ENCODE measurements around the gene ADAM11.
"Not testable (repeated sequence)": the region's sequence is repeated elsewhere in the genome, so short reads cannot be mapped to it uniquely, and the experiment has no call there.

The ADAM11 gene

DNA sequence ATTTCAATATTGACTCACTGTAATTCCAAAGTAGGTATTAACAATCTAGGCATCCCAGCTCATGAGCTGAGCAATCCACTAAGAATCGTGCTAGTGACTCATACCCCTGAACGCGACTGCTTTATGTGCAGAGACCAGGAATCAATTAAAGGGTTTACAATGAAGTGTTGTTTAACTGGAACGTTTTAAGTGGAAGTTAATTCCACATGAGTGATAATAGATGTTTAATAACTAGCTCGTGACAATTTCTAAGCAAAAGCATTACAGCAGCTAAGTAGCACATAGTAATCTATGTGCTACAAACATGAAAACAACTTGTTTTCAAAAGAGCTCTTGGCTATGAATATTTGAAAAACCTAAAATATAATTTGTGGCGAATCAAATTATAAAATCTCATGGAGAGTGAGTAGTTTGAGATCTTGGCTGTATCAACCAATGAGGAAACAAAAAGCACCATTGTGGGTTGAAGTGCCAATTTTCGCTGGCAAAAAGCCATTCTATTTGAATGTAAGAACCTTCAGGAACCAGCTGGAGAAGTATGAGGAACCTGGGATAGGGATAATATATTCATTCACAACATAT is 61.9 kb downstream of the ADAM11 start:
- H3K4me3 ChIP-seq (ENCODE audit: control insufficient read depth, low read depth, low read length) = peak overlapping the region; percentile 7
- TF ChIP-seq, protein P1, sequence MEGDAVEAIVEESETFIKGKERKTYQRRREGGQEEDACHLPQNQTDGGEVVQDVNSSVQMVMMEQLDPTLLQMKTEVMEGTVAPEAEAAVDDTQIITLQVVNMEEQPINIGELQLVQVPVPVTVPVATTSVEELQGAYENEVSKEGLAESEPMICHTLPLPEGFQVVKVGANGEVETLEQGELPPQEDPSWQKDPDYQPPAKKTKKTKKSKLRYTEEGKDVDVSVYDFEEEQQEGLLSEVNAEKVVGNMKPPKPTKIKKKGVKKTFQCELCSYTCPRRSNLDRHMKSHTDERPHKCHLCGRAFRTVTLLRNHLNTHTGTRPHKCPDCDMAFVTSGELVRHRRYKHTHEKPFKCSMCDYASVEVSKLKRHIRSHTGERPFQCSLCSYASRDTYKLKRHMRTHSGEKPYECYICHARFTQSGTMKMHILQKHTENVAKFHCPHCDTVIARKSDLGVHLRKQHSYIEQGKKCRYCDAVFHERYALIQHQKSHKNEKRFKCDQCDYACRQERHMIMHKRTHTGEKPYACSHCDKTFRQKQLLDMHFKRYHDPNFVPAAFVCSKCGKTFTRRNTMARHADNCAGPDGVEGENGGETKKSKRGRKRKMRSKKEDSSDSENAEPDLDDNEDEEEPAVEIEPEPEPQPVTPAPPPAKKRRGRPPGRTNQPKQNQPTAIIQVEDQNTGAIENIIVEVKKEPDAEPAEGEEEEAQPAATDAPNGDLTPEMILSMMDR (conservative IDR thresholded peaks at IDR 0.05; ENCODE audit: control insufficient read depth, insufficient read depth, low read depth, low read length) = no peak
- peak; percentile 91 for DNase-seq (ENCODE audit: low read depth)

DNA sequence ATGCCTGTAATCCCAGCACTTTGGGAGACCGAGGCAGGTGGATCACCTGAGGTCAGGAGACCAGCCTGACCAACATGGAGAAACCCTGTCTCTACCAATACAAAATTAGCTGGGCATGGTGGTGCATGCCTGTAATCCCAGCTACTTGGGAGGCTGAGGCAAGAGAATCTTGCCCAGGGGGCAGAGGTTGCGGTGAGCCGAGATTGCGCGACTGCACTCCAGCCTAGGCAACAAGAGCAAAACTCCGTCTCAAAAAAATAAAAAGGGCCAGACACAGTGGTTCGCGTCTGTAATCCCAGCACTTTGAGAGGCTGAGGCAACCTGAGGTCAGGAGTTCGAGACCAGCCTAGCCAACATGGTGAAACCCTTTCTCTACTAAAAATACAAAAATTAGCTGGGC is 66.4 kb downstream of the ADAM11 start:
- not testable (repeated sequence) for DNase-seq (ENCODE audit: low read depth); H3K4me3 ChIP-seq (ENCODE audit: control insufficient read depth, low read depth, low read length)

DNA sequence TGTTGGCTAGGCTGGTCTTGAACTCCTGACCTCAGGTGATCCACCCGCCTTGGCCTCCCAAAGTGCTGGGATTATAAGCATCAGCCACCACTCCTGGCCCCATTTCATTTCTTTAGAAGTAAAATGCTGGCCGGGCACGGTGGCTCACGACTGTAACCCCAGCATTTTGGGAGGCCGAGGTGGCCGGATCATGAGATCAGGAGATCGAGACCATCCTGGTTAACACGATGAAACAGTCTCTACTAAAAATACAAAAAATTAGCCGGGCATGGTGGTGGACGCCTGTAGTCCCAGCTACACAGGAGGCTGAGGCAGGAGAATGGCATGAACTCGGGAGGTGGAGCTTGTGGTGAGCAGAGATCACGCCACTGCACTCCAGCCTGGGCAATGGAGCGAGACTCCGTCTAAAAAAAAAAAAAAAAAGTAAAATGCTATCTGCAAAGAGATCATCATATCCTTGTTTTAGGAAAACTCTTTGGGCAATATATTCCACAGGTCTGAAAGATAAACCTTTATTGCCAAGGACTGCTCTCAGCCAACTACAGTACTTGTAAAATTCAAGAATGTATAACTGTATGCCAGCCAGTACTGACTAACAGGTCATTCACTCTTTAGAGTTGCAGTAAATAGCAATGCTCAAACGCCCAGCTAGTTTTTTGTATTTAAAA is 67.5 kb downstream of the ADAM11 start:
- no peak for DNase-seq (ENCODE audit: low read depth)
- TF ChIP-seq, protein P1 (conservative IDR thresholded peaks at IDR 0.05; ENCODE audit: control insufficient read depth, insufficient read depth, low read depth, low read length) = no peak

DNA sequence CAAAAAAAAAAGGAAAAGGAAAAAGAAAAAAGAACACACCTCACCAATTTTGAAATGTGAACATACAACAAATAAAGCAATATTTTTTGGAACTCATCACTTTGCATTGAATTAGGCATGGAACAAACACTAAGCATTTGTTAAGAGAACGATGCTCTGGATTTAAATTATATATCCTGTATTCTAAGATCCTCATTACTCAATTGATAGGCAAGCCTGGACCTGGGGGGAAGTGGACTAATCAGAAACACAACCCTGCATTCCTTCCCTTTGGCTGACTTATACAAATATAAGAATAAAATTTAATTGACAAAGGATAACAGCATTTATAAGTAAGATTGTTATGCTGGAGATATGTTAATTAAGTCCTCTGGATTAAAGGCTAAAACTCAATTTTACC is 69.1 kb downstream of the ADAM11 start:
- H3K4me3 ChIP-seq (ENCODE audit: control insufficient read depth, low read depth, low read length) = peak overlapping the region; percentile 90
- TF ChIP-seq, protein P1 (conservative IDR thresholded peaks at IDR 0.05; ENCODE audit: control insufficient read depth, insufficient read depth, low read depth, low read length) = no peak
- DNase-seq (ENCODE audit: low read depth) = no peak

More for the DNA sequence above, 67.5 kb downstream of the ADAM11 start:
- H3K4me3 ChIP-seq (ENCODE audit: control insufficient read depth, low read depth, low read length) = no peak overlapping the region

DNA sequence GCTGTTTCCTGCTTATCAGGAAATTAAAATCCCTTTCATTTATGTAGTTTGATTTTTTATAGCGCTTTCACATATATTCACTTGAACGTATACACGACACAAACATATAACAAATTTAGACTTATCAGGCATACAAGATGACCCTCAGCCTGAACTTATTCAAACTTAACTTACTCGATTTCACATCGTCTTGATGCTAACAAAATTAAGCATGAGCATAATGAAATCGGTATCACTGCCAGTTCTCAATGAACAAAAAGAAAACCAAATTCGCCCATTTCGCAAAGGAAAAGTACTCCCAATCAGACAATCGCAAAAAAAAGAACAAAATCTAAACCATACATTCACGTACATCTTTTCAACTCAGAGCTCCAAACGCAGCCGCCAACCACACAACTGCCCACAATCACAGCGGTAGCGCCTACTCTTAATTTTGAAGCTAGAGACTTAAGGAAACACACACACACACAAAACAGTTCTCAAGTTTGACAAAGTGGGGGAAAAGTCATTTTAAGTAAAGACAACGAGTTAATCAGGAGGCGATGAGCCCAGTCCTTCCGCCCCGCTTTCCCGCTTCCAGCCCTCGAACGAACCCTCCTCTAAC is 70.2 kb downstream of the ADAM11 start:
- TF ChIP-seq, protein P1 (conservative IDR thresholded peaks at IDR 0.05; ENCODE audit: control insufficient read depth, insufficient read depth, low read depth, low read length) = no peak
- peak overlapping the region; percentile 90 for H3K4me3 ChIP-seq (ENCODE audit: control insufficient read depth, low read depth, low read length)
- DNase-seq (ENCODE audit: low read depth) = peak; percentile 40

DNA sequence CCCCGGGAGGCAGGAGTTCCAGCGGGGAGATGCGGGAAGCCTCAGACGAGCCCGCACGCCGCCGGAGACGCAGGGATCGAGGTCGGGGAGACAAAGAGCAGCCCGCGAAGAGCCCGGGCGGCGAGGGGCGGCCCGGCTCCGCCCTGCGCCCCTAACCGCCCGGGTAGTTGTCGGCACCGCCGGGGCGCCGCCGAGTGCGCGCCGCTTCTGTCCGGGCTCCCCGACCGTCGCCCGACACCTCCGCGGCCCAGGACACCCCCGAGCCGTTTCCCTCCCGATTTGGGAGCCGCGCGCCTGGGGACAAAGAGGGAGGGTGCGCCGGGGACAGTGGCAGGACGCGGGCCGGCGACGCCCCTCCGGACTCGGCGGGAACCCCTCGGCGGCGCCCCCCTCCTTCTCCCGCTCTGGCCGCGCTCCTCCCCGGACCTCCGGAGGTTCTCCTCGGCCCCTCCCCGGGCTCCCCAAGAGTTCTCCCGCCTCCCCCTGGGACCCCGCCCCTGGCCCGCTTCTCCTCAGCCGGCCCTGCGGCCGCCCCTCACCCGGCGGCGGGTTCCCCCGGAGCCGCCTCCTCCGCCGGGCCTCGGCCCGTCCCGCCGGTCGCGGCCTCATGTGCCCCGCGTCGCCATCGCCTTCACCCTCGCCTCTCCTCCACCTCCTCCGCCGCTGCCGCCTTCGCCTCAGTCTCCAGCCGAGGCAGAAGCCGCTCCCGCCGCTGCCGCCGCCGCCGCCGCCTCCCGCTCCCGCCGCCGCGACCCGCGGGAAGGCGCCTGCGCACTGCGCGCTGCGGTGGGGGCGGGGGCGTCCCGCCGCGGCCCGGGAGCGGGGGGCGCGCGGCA is 71.0 kb downstream of the ADAM11 start, which contains the start of gene GJC1:
GJC1 (minus strand) TSS at position 765 of the 836 bp plus-strand sequence. CDS start 24,470 bp downstream, outside the sequence.
- TF ChIP-seq, protein P1 (conservative IDR thresholded peaks at IDR 0.05; ENCODE audit: control insufficient read depth, insufficient read depth, low read depth, low read length) = no peak
- H3K4me3 ChIP-seq (ENCODE audit: control insufficient read depth, low read depth, low read length) = peak within 1 kb of the TSS; percentile 90
- no peak for DNase-seq (ENCODE audit: low read depth)

Measured in fibroblast of mammary gland (primary cell).